GM19025 (cell line): ENCODE results near the gene CPNE4.
"Not testable (repeated sequence)": the region's sequence is repeated elsewhere in the genome, so short reads cannot be mapped to it uniquely, and the experiment has no call there.

Experiments
- ATAC-seq: cut with Tn5 transposase; IDR thresholded peaks from one replicate; pipeline ENCODE4 v1.9.1; 2021; ENCODE audit warnings: mild to moderate bottlenecking, low read depth, moderate library complexity; ENCODE audit not compliant: unreplicated experiment

Gene CPNE4

GRCh38 chr3:131963442-131963841 lies 71.4 kb downstream of the CPNE4 start:
- not testable (repeated sequence) for ATAC-seq

DNA sequence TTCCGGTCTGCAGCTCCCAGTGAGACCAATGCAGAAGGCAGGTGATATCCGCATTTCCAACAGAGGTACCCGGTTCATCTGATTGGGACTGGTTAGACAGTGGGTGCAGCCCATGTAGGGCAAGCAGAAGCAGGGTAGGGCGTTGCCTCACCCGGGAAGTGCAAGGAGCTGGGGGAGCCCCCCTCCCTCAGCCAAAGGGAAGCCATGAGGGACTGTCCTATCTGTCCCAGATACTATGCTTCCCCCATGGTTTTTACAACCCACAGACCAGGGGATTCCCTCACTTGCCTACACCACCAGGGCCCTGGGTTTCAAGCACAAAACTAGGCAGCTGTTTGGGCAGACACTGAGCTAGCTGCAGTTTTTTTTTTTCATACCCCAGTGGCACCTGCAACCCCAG lies 71.8 kb downstream of the CPNE4 start:
- no peak for ATAC-seq

GRCh38 chr3:131960324-131960723 lies 74.5 kb downstream of the CPNE4 start:
- no peak for ATAC-seq

DNA sequence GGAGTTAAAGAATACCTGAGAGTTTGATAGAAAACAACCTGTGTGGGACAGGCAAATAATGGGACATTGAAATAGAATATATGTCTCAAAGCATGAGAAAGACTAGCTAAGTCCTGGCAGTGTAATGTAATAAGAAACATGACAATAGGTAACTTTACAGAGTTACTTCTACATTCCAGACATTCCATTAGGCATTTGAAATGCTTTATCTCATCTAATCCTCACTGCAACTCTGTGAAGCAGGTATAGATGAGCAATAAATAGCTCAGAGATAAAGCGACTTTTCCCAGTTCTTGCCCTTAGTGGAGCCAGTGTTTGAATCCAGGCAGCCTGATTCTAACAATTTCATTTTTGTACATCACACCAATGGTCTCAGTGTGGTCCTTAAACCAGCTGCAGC lies 76.8 kb downstream of the CPNE4 start:
- ATAC-seq: no peak

DNA sequence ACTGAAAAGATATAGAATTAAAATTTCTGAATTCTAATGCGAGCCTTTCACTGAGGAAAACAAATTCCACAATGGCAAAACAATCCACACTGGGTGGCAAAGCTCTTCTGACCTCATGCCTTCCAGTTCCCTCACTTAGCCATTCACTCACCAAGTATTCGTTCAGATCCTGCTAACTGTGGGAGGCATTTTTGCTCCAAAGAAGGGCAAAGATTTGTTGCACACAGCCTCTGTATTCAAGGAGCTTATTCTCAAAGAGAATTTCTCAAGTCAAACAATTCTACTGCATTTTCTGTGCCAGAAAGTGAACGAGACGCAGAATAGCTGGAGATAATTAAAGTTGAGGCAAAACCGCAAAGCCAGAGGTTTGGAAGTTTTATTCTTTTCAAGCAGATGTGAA lies 77.3 kb downstream of the CPNE4 start:
- ATAC-seq: no peak

DNA sequence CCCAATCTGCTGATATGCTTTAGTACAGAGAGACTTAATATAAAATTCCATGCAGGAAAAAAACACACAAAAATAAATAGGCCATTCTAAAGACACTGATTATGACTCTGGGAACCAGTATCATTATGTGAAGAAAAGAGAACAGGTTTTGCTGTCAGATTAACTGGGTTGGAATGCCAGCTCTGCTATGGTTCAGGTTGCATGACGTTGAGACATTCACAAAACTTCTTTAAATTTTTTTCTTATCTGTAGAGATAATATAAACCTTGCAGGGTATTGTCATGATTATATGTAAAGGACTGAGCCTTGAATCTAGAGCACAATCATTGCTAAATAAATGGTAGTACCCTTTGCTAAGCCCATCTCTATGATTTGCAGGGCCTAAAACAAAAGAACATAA lies 86.0 kb downstream of the CPNE4 start:
- ATAC-seq: no peak

DNA sequence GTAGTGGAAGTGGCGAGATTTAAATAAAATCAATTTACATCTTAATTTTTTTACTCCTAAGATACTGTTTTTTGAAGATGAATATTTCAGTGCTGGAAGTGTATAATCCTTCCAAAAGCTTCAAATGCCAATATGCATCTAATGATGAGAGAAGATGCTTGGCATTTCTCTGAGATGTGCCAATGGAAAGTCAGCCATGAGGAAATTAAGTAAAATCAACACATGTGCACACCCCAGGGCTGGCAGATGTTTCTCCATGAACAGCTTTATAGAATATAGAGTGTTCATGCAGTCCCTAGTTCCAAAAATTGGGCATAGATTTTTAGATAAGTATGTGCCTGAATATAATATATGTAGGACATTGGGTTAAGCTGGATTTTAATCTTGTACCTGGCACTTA lies 90.1 kb downstream of the CPNE4 start:
- ATAC-seq: no peak

DNA sequence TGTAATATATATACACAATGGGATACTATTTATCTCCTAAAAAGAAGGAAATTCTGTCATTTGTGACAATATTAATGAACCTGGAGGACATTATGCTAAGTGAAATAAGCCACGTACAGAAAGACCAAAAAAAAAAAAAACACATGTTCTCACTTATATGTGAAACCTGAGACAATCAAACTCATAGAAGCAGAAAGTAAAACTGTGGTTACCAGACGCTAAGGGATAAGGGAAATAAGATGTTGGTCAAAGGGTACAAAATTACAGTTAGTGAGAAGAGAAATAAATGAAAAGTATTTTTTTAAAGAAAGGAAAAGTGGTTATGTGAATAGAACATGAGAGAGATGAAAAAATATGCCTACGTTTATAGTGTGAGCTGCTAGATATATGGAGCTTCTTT lies 101.1 kb downstream of the CPNE4 start:
- ATAC-seq: no peak

- ATAC-seq: no peak
Observed at GRCh38 chr3:131928593-131928992, 106.2 kb downstream of the CPNE4 start.

DNA sequence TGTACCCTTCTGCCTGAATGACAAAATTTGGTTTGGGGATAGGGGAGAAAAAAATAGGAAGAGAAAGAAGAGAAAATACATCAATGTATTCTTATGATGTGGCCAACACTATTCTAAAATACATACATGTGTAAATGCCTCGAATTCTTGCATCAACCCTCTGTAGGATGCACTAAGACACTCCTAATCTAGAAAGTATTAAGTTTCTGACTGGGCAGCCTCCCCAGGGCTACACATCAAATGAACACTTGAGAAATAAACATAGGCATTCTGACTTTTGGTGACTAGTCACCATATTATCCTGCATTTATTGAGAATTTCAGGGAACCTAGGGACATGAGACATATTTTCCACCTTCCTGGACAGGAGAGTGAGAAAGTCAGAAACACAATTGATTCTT lies 109.2 kb downstream of the CPNE4 start:
- ATAC-seq: no peak

- ATAC-seq: no peak
Observed at GRCh38 chr3:131922356-131922755, 112.5 kb downstream of the CPNE4 start.

- ATAC-seq: no peak
Observed at GRCh38 chr3:131917006-131917405, 117.8 kb downstream of the CPNE4 start.

DNA sequence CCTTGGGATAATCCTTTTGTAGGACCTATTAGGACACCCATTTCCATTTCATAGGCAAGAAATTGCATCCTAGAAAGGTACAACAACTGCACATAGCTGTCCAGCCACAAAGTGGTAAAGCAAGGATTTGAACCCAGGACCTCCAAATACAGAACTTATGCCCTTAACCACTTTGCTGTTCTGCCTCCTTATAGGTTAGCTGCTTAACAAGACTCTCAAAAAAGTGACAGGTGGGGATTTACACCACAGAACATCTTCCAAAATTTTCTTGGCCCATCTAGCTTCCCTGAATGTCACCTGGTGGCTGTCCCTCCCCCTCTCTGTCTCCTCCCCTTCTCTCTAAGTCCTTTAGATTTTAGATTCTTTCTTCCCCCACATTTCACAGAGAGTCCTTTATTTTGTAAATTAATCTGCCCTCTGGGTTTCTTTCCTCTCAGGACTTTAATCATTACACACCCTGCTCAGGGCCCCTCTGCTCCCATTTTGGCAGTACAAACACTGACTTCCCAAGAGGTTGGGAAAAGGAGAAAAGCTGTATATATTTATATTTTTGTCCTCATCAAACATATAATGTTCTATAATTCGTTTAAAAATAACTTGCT lies 120.6 kb downstream of the CPNE4 start:
- no peak for ATAC-seq

DNA sequence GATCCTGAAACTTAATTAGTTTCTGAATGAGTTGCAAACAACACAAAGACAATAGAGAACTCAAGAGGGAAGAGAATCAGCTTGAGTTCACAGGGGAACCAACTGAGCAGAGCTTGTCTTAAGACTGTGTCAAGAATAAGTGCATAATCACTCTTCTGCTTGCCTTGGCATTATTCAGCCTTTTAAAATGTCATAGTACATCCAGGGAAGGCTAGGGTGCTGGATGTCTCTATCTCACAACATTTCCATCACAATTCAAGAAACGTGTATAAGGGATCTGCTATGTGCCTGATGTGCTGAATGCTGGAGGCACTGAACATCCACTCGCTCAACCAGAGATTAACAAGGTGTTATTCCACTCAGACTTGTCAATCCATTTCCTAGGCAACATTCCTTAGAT lies 122.6 kb downstream of the CPNE4 start:
- ATAC-seq: no peak

DNA sequence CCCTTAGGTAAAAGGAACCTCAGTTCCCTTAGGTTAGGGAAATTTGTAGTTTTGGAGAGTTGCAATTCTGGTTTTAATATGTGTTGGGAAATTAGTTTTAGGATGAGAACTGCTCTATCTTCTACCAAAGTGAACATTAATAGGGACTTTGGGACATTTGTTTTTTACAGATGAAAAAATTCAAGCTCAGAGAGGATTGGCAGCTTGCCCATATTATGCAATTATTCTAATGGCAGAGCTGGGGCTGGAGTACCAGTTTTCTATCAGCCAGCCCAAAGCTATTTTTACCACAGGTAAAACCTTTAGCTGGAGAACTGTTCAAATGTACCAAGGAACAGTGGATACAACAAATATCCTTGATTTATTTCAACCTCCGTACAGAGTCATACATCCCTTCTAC lies 127.0 kb downstream of the CPNE4 start:
- no peak for ATAC-seq

DNA sequence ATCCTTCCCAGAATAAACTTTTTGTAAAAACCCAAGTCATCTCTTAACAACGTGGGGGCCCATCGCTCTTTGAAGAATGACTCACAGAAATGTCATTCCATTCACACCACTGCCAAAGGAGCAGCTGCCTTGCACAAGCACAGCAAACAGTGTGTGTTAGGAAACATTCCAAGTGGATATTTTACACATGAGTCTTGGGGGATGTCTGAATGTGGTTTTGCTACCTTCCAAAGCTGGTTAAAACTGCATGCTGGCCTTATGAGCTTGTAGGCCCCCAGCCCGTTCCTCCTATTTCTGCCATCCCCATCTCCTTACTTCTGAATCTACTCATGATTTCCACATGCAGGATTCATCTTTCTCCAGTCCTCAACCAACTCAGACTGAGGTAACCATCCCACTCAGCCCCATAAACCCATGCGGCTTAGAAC lies 130.8 kb downstream of the CPNE4 start:
- no peak for ATAC-seq

- no peak for ATAC-seq
Observed at GRCh38 chr3:131901686-131902085, 133.1 kb downstream of the CPNE4 start.

DNA sequence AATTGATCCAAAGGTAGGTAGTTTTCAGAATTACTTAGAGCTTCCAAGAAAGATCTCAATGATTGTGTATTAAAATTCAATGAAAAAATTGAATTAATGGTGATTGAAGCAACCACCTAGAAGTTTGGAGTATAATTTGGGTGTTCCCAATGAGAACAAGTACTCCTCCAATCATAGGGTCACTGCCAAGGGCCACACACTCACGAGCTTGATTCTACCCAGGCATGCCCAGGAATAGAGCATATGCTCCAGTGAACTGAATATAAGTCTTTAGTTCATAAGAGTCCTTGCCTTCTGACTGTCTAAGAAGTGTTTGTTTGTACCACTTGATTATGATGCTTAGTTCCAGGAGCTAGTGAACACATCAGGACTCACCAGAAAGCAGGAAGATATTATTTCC lies 133.9 kb downstream of the CPNE4 start:
- ATAC-seq: no peak

DNA sequence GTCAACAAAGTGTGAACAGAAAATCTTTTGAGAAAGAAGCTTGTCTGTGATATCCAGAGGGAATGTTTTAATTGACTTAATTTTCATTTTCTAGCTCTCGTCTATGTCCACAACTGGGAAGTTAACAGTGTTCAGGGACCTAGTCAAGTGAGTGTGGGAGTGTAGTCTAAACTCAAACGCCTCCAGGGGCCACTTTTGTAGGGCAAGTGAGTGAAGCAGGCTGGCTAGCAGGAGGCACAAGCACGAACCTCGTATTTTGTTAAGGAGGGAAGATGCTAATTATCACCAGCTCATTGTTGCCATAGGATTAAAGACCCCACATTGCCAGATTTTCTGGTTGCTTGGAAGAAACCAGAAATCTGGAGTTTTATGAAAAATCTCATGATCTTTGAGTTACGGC lies 135.8 kb downstream of the CPNE4 start:
- no peak for ATAC-seq

DNA sequence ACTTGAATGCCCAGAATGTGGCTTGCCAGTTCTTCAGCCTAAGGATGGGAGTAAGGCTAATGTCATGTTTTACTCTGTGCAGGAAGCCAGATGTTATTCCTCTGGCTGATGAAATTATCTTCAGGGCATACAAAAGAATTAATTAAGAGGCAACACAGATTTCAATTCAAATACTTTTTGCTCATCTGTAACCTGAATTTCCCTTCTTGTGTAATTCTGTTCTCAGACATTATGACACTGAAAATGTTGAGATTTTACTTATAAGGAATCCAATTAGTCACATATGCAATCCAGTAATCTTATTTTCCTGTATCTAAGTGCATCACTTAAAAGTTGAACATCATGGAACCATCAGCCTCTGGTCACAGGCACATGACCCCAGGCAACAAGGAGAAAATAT lies 136.5 kb downstream of the CPNE4 start:
- no peak for ATAC-seq

DNA sequence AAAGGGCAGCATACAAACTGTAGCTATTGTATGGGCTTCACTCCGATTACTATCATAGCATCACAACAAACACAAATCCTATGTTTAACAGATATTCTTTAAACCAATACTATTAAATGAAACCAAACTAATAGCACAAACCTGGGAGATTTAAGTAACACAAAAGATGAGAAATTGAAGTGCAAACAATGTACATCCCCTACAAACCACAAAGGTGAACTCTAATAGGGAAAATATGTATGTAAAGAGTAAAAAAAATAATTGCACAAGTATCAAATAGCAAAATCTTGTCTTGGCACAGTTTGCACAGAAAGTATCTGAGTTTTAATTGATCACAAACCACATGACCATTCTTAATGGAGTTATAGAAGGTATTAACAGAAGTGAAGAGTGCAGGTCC lies 138.5 kb downstream of the CPNE4 start:
- no peak for ATAC-seq

DNA sequence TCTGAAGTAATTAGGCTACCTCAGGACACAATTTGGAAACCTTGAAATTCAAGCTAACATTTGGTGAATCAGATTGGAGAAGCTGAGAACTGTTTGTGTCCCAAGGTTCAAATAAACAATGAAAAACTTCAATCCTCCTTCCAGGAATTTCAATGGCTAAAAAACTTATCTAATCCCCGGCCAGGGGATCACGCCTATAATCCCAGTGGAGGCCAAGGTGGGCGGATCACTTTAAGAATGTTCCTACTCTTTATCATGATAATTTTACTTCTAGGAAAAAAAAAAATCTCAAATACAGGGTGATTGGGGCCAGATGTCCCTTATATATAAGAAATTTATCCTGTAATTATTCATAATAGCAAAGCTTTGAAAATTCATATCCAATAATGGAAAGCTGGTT lies 139.0 kb downstream of the CPNE4 start:
- no peak for ATAC-seq

DNA sequence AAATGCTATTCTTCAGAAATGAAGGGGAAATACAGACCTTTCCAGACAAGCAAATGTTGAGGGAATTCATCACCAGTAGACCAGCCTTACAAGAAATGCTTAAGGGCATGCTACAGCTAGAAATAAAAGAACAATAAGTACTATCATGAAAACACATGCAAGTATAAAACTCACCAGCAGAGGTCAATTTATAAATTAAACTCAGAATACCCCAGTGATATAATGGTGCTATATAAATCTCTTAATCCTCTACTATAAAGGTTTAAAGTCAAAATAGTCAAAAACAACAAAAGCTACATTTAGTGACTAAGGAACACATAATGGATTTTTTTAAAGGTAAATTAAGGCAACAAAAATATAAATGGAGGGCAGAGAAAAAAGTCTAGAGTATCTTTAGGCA lies 142.5 kb downstream of the CPNE4 start:
- no peak for ATAC-seq
